ENCODE results near the gene CRB2.

Gene CRB2

GRCh38 chr9:123359546-123359945, 3.5 kb downstream of the CRB2 start:
- TF ChIP-seq GABPA (IDR thresholded peaks at IDR 0.05; ENCODE audit: low read depth) (no peak), SPI1 (IDR thresholded peaks at IDR 0.05; ENCODE audit: borderline replicate concordance, low read depth) (no peak), REST (IDR thresholded peaks at IDR 0.05; ENCODE audit: insufficient replicate concordance, low read depth) (no peak), CTCF (IDR thresholded peaks at IDR 0.05; ENCODE audit: insufficient read depth, low read length) (no peak), POLR2AphosphoS5 (IDR thresholded peaks at IDR 0.05; ENCODE audit: low read depth) (no peak)

GRCh38 chr9:123360161-123361085, 4.4 kb downstream of the CRB2 start:
- no peaks in the 10 kb centered on the region for H3K27me3 ChIP-seq (ENCODE audit: insufficient read depth, poor library complexity, severe bottlenecking)
- no peak overlapping the region for H3K27ac ChIP-seq (replicated peaks)
- peak in 1 of 2 experiments; percentile 15 for DNase-seq (ENCODE audit: low read depth in 1 of 2, low spot score in 1 of 2)
- TF ChIP-seq REST (IDR thresholded peaks at IDR 0.05; ENCODE audit: insufficient replicate concordance, low read depth) (no peak), GABPA (IDR thresholded peaks at IDR 0.05; ENCODE audit: low read depth) (no peak), SPI1 (IDR thresholded peaks at IDR 0.05; ENCODE audit: borderline replicate concordance, low read depth) (no peak), POLR2AphosphoS5 (IDR thresholded peaks at IDR 0.05; ENCODE audit: low read depth) (no peak), CTCF (IDR thresholded peaks at IDR 0.05; ENCODE audit: insufficient read depth, low read length) (no peak)
- H3K4me3 ChIP-seq (replicated peaks; ENCODE audit: insufficient read depth, low read length), result no peak overlapping the region

More at GRCh38 chr9:123359546-123359945, 3.5 kb downstream of the CRB2 start:
- DNase-seq (ENCODE audit: low read depth in 1 of 2, low spot score in 1 of 2), result no peak
- Histone ChIP-seq H3K27me3 (ENCODE audit: insufficient read depth, poor library complexity, severe bottlenecking) (no peaks in the 10 kb centered on the region), H3K27ac (replicated peaks) (no peak overlapping the region), H3K4me3 (replicated peaks; ENCODE audit: insufficient read depth, low read length) (no peak overlapping the region)

GRCh38 chr9:123361086-123361730, 5.2 kb downstream of the CRB2 start:
- Histone ChIP-seq H3K27ac (replicated peaks) (no peak overlapping the region), H3K4me3 (replicated peaks; ENCODE audit: insufficient read depth, low read length) (no peak overlapping the region), H3K27me3 (ENCODE audit: insufficient read depth, poor library complexity, severe bottlenecking) (no peaks in the 10 kb centered on the region)
- TF ChIP-seq CTCF (IDR thresholded peaks at IDR 0.05; ENCODE audit: insufficient read depth, low read length) (no peak), REST (IDR thresholded peaks at IDR 0.05; ENCODE audit: insufficient replicate concordance, low read depth) (no peak), GABPA (IDR thresholded peaks at IDR 0.05; ENCODE audit: low read depth) (no peak), SPI1 (IDR thresholded peaks at IDR 0.05; ENCODE audit: borderline replicate concordance, low read depth) (no peak), POLR2AphosphoS5 (IDR thresholded peaks at IDR 0.05; ENCODE audit: low read depth) (no peak)
- DNase-seq (ENCODE audit: low read depth in 1 of 2, low spot score in 1 of 2), result no peak
